ENCODE results near the gene TMC8.
"Not testable (repeated sequence)": the region's sequence is repeated elsewhere in the genome, so short reads cannot be mapped to it uniquely, and the experiment has no call there.

The TMC8 gene

GRCh38 chr17:78130437-78131101 lies at the start of gene TMC8:
TMC8 (plus strand) TSS chr17:78130771; CDS start chr17:78131589, 818 bp downstream.
- peak; percentile 75 for DNase-seq

GRCh38 chr17:78081551-78081950 lies 49.0 kb upstream of the TMC8 start:
- DNase-seq: no peak

GRCh38 chr17:78082355-78082872 lies 48.2 kb upstream of the TMC8 start:
- DNase-seq: not testable (repeated sequence)

GRCh38 chr17:78082988-78083387 lies 47.6 kb upstream of the TMC8 start:
- no peak for DNase-seq

GRCh38 chr17:78086740-78087139 lies 43.8 kb upstream of the TMC8 start:
- DNase-seq: no peak

- DNase-seq: no peak
These were observed 42.0 kb upstream of the TMC8 start for GRCh38 chr17:78088529-78088928.

GRCh38 chr17:78089576-78090281 lies 40.8 kb upstream of the TMC8 start:
- DNase-seq: no peak

- no peak for DNase-seq
These were observed 37.7 kb upstream of the TMC8 start for GRCh38 chr17:78092794-78093324.

- no peak for DNase-seq
These were observed 35.5 kb upstream of the TMC8 start for GRCh38 chr17:78095035-78095434.

GRCh38 chr17:78096093-78096492 lies 34.5 kb upstream of the TMC8 start:
- no peak for DNase-seq

- DNase-seq: no peak
These were observed 29.5 kb upstream of the TMC8 start for GRCh38 chr17:78101112-78101511.

- no peak for DNase-seq
These were observed 29.0 kb upstream of the TMC8 start for GRCh38 chr17:78101542-78101941.

GRCh38 chr17:78103311-78103710 lies 27.3 kb upstream of the TMC8 start:
- DNase-seq: no peak

- no peak for DNase-seq
These were observed 26.0 kb upstream of the TMC8 start for GRCh38 chr17:78104540-78104941.

- DNase-seq: no peak
These were observed 25.5 kb upstream of the TMC8 start for GRCh38 chr17:78105101-78105500.

- no peak for DNase-seq
These were observed 25.0 kb upstream of the TMC8 start for GRCh38 chr17:78105551-78105950.

- no peak for DNase-seq
These were observed 24.4 kb upstream of the TMC8 start for GRCh38 chr17:78106211-78106610.

- DNase-seq: no peak
These were observed 23.1 kb upstream of the TMC8 start for GRCh38 chr17:78107457-78107856.

- no peak for DNase-seq
These were observed 22.4 kb upstream of the TMC8 start for GRCh38 chr17:78107976-78108725.

- no peak for DNase-seq
These were observed 21.7 kb upstream of the TMC8 start for GRCh38 chr17:78108726-78109488.

GRCh38 chr17:78109489-78109761 lies 21.1 kb upstream of the TMC8 start:
- no peak for DNase-seq

GRCh38 chr17:78110363-78111015 lies 20.1 kb upstream of the TMC8 start:
- DNase-seq: no peak
